NCI-H2171 (cell line): ENCODE measurements around the gene ANO2.

Experiments used
- DNase-seq: peaks from one replicate; lab custom pipeline; 2025; lab: John Stamatoyannopoulos, UW

The ANO2 gene

GRCh38 chr12:5945071-5946008, at the start of gene ANO2:
ANO2 (minus strand) TSS chr12:5945259; CDS start chr12:5945217, 42 bp downstream.
- DNase-seq = peak; percentile 39

- DNase-seq = no peak
Observed at GRCh38 chr12:5989621-5990020, 44.6 kb upstream of the ANO2 start.

- peak; percentile 81 for DNase-seq
Observed at GRCh38 chr12:5988659-5989116, 43.6 kb upstream of the ANO2 start.

- DNase-seq = no peak
Observed at GRCh38 chr12:5988088-5988487, 43.0 kb upstream of the ANO2 start.

GRCh38 chr12:5987573-5987972, 42.5 kb upstream of the ANO2 start:
- DNase-seq = no peak

- DNase-seq = no peak
Observed at GRCh38 chr12:5985471-5985870, 40.4 kb upstream of the ANO2 start.

GRCh38 chr12:5984873-5985272, 39.8 kb upstream of the ANO2 start:
- no peak for DNase-seq

GRCh38 chr12:5982106-5982505, 37.0 kb upstream of the ANO2 start:
- DNase-seq = no peak

GRCh38 chr12:5977556-5977955, 32.5 kb upstream of the ANO2 start:
- DNase-seq = no peak

GRCh38 chr12:5976711-5977110, 31.7 kb upstream of the ANO2 start:
- DNase-seq = no peak

GRCh38 chr12:5976196-5976595, 31.1 kb upstream of the ANO2 start:
- DNase-seq = no peak

GRCh38 chr12:5973461-5974115, 28.5 kb upstream of the ANO2 start:
- DNase-seq = no peak

GRCh38 chr12:5972387-5972786, 27.3 kb upstream of the ANO2 start:
- DNase-seq = no peak

GRCh38 chr12:5971194-5971850, 26.3 kb upstream of the ANO2 start:
- no peak for DNase-seq

GRCh38 chr12:5969974-5970690, 25.1 kb upstream of the ANO2 start:
- DNase-seq = no peak

GRCh38 chr12:5969156-5969973, 24.3 kb upstream of the ANO2 start:
- no peak for DNase-seq

- no peak for DNase-seq
Observed at GRCh38 chr12:5967645-5968415, 22.8 kb upstream of the ANO2 start.

GRCh38 chr12:5966486-5967095, 21.5 kb upstream of the ANO2 start:
- no peak for DNase-seq

- DNase-seq = peak; percentile 65
Observed at GRCh38 chr12:5965950-5966383, 20.9 kb upstream of the ANO2 start.
